ENCODE data around the gene TBC1D10B. TPM values are rescaled to one million over a fixed set of nuclear protein-coding genes. Genes with fewer than 3 reads are reported as not detected.
A peak's percentile ranks its signal among the peaks of the same experiment; 100 is the strongest.

TBC1D10B gene
- total RNA-seq, 1 donor from 2014 or later: 14.1 TPM

DNA sequence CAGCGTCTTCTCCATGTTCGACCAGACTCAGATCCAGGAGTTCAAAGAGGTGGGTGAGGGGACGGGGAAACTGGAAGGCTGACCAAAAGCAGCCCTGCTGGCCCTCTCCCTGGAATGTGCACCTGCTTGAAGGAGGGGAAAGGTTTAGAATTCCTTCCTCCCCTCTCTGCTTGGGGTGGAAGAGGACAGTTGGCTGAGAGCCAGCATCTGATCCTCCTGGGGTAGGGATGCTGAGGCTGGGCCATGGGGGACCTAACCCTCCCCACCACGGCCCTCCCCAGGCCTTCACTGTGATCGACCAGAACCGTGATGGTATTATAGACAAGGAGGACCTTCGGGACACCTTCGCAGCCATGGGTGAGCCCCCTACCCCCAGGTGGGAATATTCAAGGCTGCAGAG is 5.6 kb upstream of the TBC1D10B start:
- ATAC-seq (no peak), DNase-seq (ENCODE audit: low spot score) (no peak)

DNA sequence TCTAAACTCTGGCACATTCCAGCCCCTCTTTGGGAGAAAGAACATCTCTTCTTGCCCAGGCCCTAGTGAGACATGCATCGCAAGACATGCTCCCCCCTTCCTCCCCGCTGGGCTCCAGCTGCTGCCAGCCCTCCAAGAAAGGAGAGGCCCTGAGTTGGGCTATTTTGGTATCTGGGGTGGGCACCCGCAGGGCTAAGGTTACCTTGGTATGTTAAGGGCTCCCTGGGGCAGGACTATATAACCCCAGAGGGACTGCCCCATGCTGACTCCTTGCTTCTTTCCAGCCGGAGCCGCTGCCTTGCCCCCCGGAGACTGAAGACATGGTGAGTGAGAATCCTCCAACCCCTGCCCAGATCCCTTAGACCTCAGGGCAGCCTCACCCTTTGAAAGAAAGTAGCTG is 4.2 kb upstream of the TBC1D10B start, which contains the start of gene MYL11:
TSS of gene MYL11 (plus strand) at position 265 of the 400 bp plus-strand sequence. CDS start at position 321, 56 bp downstream.
- no peak for ATAC-seq
- DNase-seq (ENCODE audit: low spot score): no peak

DNA sequence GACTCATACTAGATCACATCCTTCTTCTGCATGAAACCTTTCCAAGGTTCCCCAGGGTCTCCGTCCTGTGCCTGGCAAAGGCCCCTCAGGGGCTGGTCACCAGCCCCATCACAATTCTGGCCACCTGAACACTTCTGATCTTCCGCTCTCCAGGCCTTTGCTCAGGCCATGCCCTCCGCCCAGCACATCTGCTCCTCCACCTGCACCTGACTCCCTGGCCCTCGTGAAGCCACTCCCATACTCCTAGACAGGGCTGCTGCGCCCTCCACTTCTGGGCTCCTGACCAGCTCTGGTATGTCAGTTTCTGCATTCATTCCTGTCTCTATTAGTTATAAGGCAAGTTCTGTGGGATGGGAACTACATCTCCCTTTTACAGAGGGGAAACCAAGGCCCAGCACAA is 2.4 kb upstream of the TBC1D10B start:
- no peak for ATAC-seq
- no peak for DNase-seq (ENCODE audit: low spot score)

- no peak for DNase-seq (ENCODE audit: low spot score)
- ATAC-seq: no peak
Observed at GRCh38 chr16:30372038-30372712, 1.9 kb upstream of the TBC1D10B start.

DNA sequence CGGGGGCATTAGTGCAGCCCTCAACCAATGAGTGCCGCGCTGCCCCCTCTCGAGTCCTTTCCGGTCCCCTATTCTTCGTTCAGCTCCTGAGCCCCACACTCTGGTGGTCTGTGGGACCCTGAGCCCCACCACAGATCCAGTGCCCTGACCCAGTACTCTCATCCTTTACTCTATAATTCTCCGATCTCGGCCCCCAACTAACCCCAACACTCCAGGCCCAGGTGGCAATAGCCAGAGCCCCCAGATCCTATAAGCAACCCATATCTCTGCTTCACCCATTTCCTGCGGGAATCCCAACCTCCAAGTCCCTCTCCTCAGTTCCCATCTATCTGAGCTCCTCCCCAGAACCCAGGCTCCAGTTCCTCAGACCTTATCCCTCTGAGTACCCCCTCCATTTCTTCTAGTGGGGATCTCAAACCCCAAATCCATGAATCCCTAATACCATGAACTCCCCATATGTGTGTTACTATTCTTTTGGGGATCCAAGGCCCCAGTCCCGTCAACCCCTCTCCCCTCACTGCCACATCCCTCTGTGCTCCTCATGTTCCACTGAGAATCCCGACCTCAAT is 1.0 kb upstream of the TBC1D10B start:
- DNase-seq (ENCODE audit: low spot score) (no peak), ATAC-seq (no peak)

GRCh38 chr16:30369938-30370455 is 297 bp downstream of the TBC1D10B start:
- DNase-seq (ENCODE audit: low spot score) (peak; percentile 56), ATAC-seq (no peak)

DNA sequence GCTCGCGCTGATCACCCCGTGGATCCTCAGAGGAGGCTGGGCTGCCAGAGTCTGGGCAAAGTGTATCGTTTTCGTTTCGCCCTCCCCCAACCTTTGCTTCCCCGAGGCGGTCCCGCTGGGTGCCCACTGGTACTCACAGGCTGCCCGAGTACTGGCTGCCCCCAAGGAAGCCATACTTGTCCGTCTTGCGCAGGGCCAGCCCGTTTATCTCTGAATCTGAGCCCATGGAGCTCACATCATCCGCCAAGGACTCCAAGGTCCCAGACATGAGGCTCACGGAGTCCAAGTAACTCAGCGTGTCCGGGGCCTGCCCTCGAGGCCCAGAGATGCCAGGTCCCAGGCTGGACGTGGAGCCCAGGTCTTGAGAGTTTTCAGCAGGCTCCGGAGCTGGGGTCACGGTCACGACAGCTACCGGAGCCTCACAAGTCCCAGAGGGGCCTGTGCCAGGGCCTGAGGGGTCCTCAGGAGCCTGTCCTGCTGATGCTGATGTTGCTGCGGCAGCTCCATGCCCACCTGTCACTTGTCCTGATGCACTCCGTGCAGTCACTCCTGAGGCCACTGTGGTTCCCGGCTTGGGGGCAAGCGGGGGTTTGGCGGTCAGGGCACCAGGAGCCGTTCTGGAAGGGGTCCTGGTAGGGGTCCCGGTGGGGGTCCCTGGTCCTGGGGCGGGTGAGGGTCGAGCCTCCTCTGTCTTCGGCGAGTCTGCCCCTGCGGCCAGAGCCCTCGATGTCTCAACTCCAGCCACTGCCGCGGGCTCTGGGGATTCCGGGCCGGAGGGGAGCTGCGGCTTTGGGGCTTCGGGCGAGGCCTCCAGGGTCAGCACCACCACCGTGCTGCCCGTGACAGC is 980 bp downstream of the TBC1D10B start:
- DNase-seq (ENCODE audit: low spot score): peak; percentile 56

DNA sequence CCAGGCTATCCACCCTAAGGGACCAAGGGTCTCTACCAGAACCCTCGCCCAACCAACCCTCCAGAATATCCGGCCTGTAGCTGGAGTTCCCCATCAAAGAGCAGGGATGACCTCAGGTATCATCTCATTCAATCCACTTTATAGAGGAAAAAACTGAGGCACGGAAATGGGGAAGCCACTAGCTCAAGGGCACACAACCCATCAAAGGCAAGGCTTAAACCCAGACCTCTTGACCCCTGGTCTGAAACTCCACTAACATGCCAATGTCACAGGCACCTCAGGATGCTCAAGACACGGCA is 1.6 kb downstream of the TBC1D10B start:
- no peak for ATAC-seq
- no peak for DNase-seq (ENCODE audit: low spot score)

More for the DNA sequence above, 980 bp downstream of the TBC1D10B start:
- no peak for ATAC-seq

GRCh38 chr16:30368122-30368791 is 2.0 kb downstream of the TBC1D10B start:
- no peak for DNase-seq (ENCODE audit: low spot score)
- no peak for ATAC-seq

GRCh38 chr16:30367349-30368009 is 2.8 kb downstream of the TBC1D10B start:
- peak; percentile 45 for ATAC-seq
- peak; percentile 79 for DNase-seq (ENCODE audit: low spot score)

- ATAC-seq: no peak
- no peak for DNase-seq (ENCODE audit: low spot score)
Observed at GRCh38 chr16:30366511-30366910, 3.8 kb downstream of the TBC1D10B start.

DNA sequence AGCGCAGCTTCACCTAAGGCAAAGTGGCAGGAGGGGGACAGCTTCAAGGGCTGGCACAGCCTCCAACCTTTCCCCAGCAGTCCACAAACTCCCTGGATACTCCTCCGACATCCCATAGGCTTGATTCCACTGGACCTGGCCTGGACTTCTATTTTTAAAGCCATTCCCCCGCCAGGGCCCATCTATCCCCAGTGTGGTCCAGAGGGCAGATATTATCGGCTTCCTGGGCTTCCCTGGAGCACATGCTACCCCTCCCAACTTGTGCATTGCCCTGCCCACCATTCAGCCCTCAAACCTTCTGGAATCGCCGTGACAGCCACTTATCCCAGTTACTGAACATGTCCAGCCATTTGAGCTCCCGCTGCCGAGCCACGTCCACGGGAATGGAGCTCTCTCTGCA is 5.1 kb downstream of the TBC1D10B start:
- no peak for DNase-seq (ENCODE audit: low spot score)
- no peak for ATAC-seq

- ATAC-seq: no peak
- DNase-seq (ENCODE audit: low spot score): no peak
Observed at GRCh38 chr16:30361180-30361579, 9.1 kb downstream of the TBC1D10B start.

DNA sequence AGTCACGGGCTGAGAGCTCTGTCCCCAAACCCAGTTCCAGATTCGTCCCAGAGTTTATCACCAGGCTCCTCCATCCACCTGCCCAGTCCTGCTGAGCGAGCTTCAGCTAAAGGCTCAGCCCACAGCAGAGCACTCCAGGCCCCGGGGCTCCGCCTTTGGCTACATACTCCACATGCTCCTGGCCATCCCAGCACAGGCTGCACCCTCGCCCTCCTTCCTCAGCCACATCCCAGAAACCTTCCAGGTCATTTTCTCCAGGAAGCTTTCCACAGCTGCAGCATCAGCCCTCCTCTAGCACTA is 10.5 kb downstream of the TBC1D10B start:
- DNase-seq (ENCODE audit: low spot score) (no peak), ATAC-seq (no peak)

- ATAC-seq (no peak), DNase-seq (ENCODE audit: low spot score) (no peak)
Observed at GRCh38 chr16:30358990-30359870, 11.1 kb downstream of the TBC1D10B start.

DNA sequence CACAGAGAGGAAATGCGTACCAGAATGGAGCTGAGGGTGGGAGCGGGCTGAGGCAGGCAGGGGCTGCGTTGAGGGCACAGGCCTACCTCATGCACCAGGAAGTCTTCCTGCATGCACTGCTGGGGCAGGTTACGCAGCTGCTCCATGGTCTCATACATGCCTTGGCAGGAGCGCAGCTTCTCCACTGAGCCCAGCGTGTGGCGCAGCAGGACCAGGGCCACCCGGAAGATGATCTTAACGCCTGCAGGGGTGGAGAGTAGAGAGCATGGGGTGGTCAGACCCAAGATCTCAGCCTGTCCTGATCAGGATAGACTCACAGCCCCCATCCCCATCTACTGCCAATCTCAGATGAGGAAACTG is 11.7 kb downstream of the TBC1D10B start:
- DNase-seq (ENCODE audit: low spot score) (no peak), ATAC-seq (no peak)

DNA sequence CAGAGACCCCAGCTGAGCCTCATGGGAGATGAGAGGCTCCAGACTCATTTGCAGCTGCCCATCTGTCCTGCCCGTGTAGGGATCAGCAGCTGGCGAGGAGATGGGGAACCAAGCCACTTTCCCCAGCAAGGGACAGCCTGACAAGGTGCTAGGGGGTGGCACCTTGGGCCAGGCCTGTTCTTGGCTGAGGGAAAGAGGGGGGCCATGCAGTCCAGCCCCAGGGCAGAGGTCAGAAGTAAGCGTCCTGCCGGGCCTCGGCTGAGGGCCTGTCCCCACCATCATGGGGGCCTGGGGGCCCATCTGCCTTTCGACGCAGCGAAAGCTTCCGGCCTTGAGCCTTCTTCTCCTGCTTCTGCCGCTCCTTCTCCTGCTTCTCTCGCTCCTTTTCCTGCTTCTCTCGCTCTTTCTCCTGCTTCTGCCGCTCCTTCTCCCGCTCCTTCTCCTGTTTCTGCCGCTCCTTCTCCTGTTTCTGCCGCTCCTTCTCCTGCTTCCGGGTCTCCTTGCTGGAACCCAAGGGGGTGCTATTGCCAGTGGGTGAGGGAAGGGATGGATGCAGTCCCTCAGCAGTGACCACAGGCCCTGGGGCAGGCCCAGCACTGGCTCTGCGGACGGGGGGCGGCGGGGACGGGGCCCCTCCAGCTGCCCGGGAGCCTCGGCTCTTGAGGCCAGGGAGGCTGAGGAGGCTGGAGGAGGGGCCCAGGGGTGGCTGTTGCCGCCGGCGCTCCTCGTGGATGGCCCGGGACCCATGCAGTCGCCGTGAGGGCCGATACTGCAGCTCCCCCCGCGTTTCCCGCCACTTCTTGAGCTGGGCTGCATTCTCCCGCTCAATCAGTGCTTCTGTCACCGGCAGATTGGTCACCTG is 12.3 kb downstream of the TBC1D10B start:
- no peak for DNase-seq (ENCODE audit: low spot score)
- ATAC-seq: no peak

GRCh38 chr16:30357085-30357714 is 13.1 kb downstream of the TBC1D10B start:
- ATAC-seq (no peak), DNase-seq (ENCODE audit: low spot score) (no peak)

Data from left lobe of liver (tissue), 2 donors.